Tibial artery (tissue), 4 donors: ENCODE measurements around the gene DCUN1D4.
"Not testable (repeated sequence)": the region's sequence is repeated elsewhere in the genome, so short reads cannot be mapped to it uniquely, and the experiment has no call there.

ENCODE experiments used
- DNase-seq, 2 donors: peaks; one replicate each; pipeline ENCODE4 v3.0.0-alpha.2; 2019
- H3K27ac ChIP-seq, 2 donors: fragments of 200-600 bp; sonication (generic) in 1 of 2; 1 replicate in 1 of 2; 2 replicates in 1 of 2; pipeline ENCODE4 v1.5.1; 2018 to 2019; ENCODE audit warnings: mild to moderate bottlenecking in 1 of 2
- H3K27me3 ChIP-seq, 2 donors: fragments of 200-600 bp; sonication (generic) in 1 of 2; one replicate each; pipeline versions ENCODE4 v1.5.1 to v1.6.0; 2016 to 2019
- H3K36me3 ChIP-seq, 3 donors: fragments of 200-600 bp; sonication (generic) in 2 of 3; one replicate each; pipeline ENCODE4 v1.5.1; 2016 to 2019; ENCODE audit warnings: mild to moderate bottlenecking in 2 of 3
- H3K4me1 ChIP-seq, 4 donors: fragments of 200-600 bp; sonication (generic) in 2 of 4; 1 replicate in 3 of 4; 2 replicates in 1 of 4; pipeline ENCODE4 v1.5.1; 2016 to 2019
- H3K4me3 ChIP-seq, 2 donors: fragments of 200-600 bp; sonication (generic) in 1 of 2; 1 replicate in 1 of 2; 2 replicates in 1 of 2; pipeline ENCODE4 v1.5.1; 2018 to 2019; ENCODE audit warnings: mild to moderate bottlenecking in 2 of 2
- H3K9me3 ChIP-seq, 3 donors: fragments of 200-600 bp; sonication (generic) in 1 of 3; one replicate each; pipeline ENCODE4 v1.5.1; 2016 to 2019
- CTCF ChIP-seq, 2 experiments: fragments of 200-600 bp in 1 of 2; fragments of 450-650 bp in 1 of 2; IDR thresholded peaks; one replicate each; pipeline ENCODE4 v1.5.1; 2017 to 2019; ENCODE audit warnings: antibody characterized with exemption in 2 of 2, mild to moderate bottlenecking in 1 of 2, moderate library complexity in 1 of 2
- intact Hi-C: fragments of 100-400 bp; cut with DNase I; formaldehyde crosslinking; loops from one replicate; pipeline ENCODE4 v1.15.0; 2023; ENCODE audit warnings: low total_unique reads

The DCUN1D4 gene

GRCh38 chr4:51932684-51933083 is 89.7 kb downstream of the DCUN1D4 start:
- peaks cover 0 to 21% (median 8%) of the 10 kb centered on the region in 4 donors for H3K4me1 ChIP-seq
- H3K36me3 ChIP-seq = no peaks in the 10 kb centered on the region
- no peak for DNase-seq
- H3K4me3 ChIP-seq = no peak overlapping the region
- intact Hi-C loops = no loop called here
- no peaks in the 10 kb centered on the region for H3K27me3 ChIP-seq
- H3K9me3 ChIP-seq = no peaks in the 10 kb centered on the region
- TF ChIP-seq CTCF (IDR thresholded peaks at IDR 0.05) = no peak
- peak overlapping the region in 1 of 2 donors; percentile 41 for H3K27ac ChIP-seq

- H3K27me3 ChIP-seq, H3K36me3 ChIP-seq, H3K9me3 ChIP-seq, H3K27ac ChIP-seq, DNase-seq, H3K4me3 ChIP-seq, intact Hi-C loops: not testable (repeated sequence)
- peaks cover 0 to 20% (median 9%) of the 10 kb centered on the region in 4 donors for H3K4me1 ChIP-seq
Observed at GRCh38 chr4:51940460-51940859, 97.5 kb downstream of the DCUN1D4 start.

DNA sequence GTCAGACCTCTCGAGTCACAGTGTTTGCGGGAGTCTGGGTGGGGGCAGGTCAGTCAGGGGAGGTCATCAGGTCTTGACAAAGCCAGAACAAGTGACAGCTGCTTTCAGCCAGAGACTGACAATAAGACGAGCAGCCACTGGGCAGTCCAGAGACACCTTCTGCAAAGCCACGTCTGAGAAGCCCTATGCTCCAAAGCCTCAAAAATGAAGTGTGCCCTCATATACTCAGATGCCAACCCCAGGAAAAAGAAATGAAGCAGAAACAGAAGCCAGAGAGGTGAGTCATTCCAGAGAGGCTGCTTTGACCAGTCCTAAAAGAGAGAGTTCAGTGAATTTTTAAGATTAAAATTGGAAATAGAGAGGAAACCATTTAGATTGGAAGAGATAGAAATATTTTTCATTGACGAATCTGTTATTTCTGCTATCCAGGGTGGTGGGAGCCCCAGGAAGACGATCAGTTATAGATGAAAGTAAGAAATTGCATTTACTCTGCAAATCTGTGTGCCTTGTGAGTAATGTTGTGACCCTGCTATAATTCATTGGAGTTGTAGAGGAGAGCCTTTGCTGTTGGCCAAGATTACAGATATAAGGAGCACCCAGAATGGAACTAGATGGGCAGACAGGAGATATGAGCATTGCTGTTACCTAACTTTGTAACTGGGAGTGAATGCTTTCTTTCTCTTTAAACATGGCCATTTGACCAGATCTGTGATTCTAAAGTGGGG is 99.3 kb downstream of the DCUN1D4 start:
- Histone ChIP-seq H3K9me3 (peaks cover 0 to 6% (median 0%) of the 10 kb centered on the region in 3 donors), H3K4me1 (peaks cover 0 to 20% (median 9%) of the 10 kb centered on the region in 4 donors), H3K36me3 (no peaks in the 10 kb centered on the region), H3K4me3 (no peak overlapping the region), H3K27me3 (no peaks in the 10 kb centered on the region), H3K27ac (peak overlapping the region in 1 of 2 donors; percentile 3)
- TF ChIP-seq CTCF (IDR thresholded peaks at IDR 0.05) = no peak
- intact Hi-C loops = no loop called here
- no peak for DNase-seq

DNA sequence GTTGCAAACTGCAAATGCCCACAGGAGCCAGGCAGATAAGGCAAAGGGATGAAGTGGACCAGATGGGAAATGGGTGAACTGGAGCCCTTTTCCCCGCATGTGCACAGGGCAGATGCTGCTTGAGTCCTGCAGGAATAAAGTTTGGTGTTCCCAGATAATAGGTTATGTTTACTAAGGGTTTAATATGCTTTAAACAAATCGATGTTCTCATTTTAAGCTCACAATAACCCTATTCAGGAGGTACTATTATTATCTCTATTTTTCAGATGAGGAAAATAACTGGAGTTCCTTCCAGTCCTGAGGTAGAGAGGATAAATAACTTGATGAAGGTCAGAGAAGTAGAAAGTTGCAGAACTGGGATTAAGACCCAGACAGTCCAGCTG is 99.9 kb downstream of the DCUN1D4 start:
- no peak for TF ChIP-seq CTCF (IDR thresholded peaks at IDR 0.05)
- intact Hi-C loops = no loop called here
- Histone ChIP-seq H3K27ac (peak overlapping the region in 1 of 2 donors; percentile 3), H3K9me3 (peaks cover 0 to 6% (median 0%) of the 10 kb centered on the region in 3 donors), H3K36me3 (no peaks in the 10 kb centered on the region), H3K4me1 (peaks cover 0 to 20% (median 9%) of the 10 kb centered on the region in 4 donors), H3K4me3 (no peak overlapping the region), H3K27me3 (no peaks in the 10 kb centered on the region)
- no peak for DNase-seq

GRCh38 chr4:51943221-51943620 is 100.3 kb downstream of the DCUN1D4 start:
- no peak for DNase-seq
- intact Hi-C loops = no loop called here

More at GRCh38 chr4:51943221-51943620, 100.3 kb downstream of the DCUN1D4 start:
- peaks cover 0 to 20% (median 9%) of the 10 kb centered on the region in 4 donors for H3K4me1 ChIP-seq
- TF ChIP-seq CTCF (IDR thresholded peaks at IDR 0.05) = no peak
- no peak overlapping the region for H3K27ac ChIP-seq
- H3K27me3 ChIP-seq = no peaks in the 10 kb centered on the region
- no peaks in the 10 kb centered on the region for H3K36me3 ChIP-seq
- peaks cover 0 to 6% (median 0%) of the 10 kb centered on the region in 3 donors for H3K9me3 ChIP-seq
- no peak overlapping the region for H3K4me3 ChIP-seq
